ENCODE measurements around the gene ALG14.

DNA sequence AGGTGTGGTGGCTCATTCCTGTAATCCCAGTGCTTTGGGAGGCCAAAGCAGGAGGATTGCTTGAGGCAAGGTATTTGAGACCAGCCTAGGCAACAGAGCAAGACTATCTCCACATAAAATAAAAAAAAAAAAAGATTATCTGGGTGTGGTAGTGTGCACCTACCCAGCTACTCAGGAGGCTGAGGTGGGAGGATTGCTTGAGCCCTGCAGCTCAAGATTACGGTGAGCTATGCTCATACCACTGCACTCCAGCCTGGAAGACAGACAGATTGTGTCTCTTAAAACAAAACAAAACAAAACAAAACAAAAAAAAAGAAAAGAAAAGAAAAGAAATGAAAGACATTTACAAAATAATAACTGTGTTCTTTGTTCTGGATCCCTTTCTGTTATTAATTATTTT lies 38.3 kb upstream of the ALG14 start:
- TF ChIP-seq TAF1 (IDR thresholded peaks at IDR 0.05; ENCODE audit: borderline replicate concordance, low read depth, low read length): no peak
- TF ChIP-seq SUZ12 (IDR thresholded peaks at IDR 0.05; ENCODE audit: unreplicated experiment): no peak
- TF ChIP-seq, protein P1, sequence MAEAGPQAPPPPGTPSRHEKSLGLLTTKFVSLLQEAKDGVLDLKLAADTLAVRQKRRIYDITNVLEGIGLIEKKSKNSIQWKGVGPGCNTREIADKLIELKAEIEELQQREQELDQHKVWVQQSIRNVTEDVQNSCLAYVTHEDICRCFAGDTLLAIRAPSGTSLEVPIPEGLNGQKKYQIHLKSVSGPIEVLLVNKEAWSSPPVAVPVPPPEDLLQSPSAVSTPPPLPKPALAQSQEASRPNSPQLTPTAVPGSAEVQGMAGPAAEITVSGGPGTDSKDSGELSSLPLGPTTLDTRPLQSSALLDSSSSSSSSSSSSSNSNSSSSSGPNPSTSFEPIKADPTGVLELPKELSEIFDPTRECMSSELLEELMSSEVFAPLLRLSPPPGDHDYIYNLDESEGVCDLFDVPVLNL (IDR thresholded peaks at IDR 0.05; ENCODE audit: low read depth, low read length): no peak
- no peak for TF ChIP-seq EZH2 (IDR thresholded peaks at IDR 0.05; ENCODE audit: borderline replicate concordance, control insufficient read depth, low read depth, low read length)
- no peak for TF ChIP-seq POLR2AphosphoS5 (IDR thresholded peaks at IDR 0.05; ENCODE audit: low read length)
- TF ChIP-seq, protein P2, sequence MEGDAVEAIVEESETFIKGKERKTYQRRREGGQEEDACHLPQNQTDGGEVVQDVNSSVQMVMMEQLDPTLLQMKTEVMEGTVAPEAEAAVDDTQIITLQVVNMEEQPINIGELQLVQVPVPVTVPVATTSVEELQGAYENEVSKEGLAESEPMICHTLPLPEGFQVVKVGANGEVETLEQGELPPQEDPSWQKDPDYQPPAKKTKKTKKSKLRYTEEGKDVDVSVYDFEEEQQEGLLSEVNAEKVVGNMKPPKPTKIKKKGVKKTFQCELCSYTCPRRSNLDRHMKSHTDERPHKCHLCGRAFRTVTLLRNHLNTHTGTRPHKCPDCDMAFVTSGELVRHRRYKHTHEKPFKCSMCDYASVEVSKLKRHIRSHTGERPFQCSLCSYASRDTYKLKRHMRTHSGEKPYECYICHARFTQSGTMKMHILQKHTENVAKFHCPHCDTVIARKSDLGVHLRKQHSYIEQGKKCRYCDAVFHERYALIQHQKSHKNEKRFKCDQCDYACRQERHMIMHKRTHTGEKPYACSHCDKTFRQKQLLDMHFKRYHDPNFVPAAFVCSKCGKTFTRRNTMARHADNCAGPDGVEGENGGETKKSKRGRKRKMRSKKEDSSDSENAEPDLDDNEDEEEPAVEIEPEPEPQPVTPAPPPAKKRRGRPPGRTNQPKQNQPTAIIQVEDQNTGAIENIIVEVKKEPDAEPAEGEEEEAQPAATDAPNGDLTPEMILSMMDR (IDR thresholded peaks at IDR 0.05 in 2 of 3, conservative IDR thresholded peaks at IDR 0.05 in 1 of 3; ENCODE audit: control insufficient read depth in 2 of 3, extremely low read depth in 1 of 3, insufficient read depth in 1 of 3, low read depth in 3 of 3, low read length in 3 of 3): no peak
- TF ChIP-seq, protein P3, sequence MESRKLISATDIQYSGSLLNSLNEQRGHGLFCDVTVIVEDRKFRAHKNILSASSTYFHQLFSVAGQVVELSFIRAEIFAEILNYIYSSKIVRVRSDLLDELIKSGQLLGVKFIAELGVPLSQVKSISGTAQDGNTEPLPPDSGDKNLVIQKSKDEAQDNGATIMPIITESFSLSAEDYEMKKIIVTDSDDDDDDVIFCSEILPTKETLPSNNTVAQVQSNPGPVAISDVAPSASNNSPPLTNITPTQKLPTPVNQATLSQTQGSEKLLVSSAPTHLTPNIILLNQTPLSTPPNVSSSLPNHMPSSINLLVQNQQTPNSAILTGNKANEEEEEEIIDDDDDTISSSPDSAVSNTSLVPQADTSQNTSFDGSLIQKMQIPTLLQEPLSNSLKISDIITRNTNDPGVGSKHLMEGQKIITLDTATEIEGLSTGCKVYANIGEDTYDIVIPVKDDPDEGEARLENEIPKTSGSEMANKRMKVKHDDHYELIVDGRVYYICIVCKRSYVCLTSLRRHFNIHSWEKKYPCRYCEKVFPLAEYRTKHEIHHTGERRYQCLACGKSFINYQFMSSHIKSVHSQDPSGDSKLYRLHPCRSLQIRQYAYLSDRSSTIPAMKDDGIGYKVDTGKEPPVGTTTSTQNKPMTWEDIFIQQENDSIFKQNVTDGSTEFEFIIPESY (IDR thresholded peaks at IDR 0.05): no peak
- no peak for TF ChIP-seq POLR2A (IDR thresholded peaks at IDR 0.05; ENCODE audit: low read depth, low read length)
- no peak for TF ChIP-seq ZNF24 (IDR thresholded peaks at IDR 0.05)
- TF ChIP-seq PML (IDR thresholded peaks at IDR 0.05; ENCODE audit: low read length): no peak
- TF ChIP-seq JUND (IDR thresholded peaks at IDR 0.05; ENCODE audit: low read depth, low read length): no peak
- no peak for TF ChIP-seq EP300 (IDR thresholded peaks at IDR 0.05; ENCODE audit: borderline replicate concordance in 1 of 2, control insufficient read depth in 1 of 2, low read depth in 2 of 2, low read length in 2 of 2)
- no peak for TF ChIP-seq CREB1 (IDR thresholded peaks at IDR 0.05; ENCODE audit: low read depth)
